HG03025 (cell line): ENCODE data around the gene TMSB4X.

Source experiments
- ATAC-seq: cut with Tn5 transposase; IDR thresholded peaks from one replicate; pipeline ENCODE4 v1.9.1; 2021; ENCODE audit warnings: mild to moderate bottlenecking, moderate library complexity; ENCODE audit not compliant: unreplicated experiment, low FRiP score

Gene TMSB4X

DNA sequence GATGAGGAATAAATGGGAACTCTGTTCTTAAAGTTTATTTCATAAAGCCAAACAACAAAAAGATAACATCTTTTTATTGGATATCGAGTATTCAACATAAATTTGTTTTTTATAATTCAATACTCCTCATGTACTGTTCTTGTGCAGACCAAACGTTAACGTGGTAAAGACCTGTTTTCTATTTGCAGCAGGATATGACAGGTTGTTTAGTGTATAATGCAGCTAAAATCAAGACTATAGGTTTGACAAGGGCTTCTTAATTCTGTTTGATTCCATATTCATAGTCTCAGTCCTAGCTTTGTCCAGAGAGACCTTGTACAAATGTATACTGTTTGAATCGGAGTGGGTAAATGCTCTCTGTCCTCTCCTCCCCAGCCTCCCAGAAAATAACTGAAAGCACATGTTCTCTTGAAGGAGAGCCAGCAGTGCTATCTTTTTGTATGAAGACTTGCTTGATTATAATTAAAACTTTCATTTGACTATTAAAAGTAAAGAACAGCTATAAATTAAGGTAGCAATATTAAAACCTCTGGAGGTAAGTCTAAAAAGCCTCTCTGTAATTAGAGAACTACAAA is 17.7 kb downstream of the TMSB4X start:
- ATAC-seq: no peak

DNA sequence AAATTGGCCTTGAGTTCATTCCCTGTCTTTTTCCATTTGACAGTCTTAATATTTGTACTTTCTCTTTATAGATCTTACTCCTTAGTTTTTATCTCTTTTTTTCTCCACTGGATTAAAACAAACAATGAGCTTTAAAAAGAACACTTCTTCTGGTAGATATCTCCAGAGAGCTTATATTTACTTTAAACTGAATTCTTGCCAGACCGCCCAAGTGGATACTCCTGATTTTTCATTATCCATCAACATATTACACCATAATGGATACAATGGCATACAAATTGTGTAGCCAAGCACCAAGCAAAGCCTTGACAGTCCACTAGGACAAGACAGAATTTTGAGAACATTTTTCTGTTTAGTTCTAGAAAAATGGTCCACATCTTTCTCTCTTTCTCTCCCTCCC is 18.9 kb downstream of the TMSB4X start:
- no peak for ATAC-seq

DNA sequence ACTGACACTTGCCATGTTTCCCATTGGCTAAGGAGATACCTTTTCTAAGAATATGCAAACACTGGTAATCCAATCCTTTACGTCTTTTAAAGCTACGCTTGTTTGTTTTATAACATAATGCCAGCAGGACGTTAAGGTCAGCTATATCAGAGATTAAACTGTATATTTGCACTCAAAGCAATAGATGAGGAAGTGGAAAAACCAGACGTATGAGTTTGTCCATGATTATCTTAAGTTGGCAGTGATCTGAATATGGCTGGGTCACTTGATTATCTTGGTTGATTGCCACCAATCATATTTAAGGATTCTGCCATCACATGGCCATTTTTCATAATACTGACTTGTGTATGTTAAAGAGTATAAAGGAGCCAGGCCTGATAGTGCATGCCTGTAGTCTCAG is 19.4 kb downstream of the TMSB4X start:
- ATAC-seq: no peak

DNA sequence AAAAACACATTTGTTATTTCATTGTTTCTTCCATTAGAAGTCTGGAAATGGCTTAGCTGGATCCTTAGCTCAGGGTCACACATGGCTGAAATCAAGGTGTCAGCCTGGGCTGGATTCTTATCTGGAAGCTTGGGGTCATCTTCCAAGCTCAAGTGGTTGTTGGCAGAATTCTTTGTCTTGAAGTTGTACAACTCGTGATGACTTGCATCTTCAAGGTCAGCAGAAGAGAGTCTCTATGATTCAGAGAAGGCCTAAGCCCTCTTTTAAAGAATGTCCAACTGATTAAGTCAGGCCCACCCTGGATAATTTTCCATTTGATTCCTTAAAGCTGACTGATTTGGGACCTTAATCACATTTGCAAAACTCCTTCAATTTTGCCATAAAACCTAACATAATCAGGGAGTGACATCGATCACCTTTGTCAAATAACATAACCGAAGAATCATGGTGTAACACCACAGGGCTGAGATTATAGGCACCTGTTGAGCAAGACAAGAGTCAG is 22.1 kb downstream of the TMSB4X start:
- no peak for ATAC-seq

DNA sequence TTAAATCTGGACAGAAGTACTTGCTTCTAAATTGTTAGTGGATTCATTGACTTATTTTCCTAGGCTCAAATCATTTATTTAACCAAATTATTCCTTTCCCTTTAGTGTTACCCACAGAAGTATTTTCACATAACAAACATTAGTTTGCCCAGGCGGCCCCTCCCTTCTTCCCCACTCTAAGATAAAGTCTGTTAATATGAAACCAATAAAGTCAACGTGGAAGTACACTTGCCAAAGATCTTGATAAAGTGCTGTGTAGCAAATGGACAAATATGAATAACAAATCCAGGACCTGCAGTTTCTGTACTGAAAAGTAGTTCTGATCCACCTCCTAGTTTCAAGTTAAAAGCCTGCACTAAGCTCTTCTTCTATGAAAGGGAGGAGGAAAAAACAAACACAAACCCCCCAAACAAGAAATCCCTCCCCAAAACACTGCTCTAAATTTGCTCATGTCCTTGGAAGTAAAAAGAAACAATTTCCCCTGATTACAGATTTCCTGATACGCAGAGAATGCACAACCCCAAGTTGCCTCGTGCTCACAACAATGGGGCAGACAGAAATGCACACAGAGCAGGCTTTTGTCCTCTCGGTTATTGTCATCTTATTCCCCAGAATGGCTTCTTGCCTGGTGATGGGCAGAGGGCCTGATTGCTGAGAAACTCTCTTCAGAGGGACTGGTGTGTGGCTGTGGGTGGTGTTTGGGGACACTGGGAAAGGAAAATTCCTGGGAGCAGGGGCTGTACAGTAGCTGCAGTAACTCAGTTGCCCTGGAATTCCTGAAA is 23.2 kb downstream of the TMSB4X start:
- no peak for ATAC-seq

DNA sequence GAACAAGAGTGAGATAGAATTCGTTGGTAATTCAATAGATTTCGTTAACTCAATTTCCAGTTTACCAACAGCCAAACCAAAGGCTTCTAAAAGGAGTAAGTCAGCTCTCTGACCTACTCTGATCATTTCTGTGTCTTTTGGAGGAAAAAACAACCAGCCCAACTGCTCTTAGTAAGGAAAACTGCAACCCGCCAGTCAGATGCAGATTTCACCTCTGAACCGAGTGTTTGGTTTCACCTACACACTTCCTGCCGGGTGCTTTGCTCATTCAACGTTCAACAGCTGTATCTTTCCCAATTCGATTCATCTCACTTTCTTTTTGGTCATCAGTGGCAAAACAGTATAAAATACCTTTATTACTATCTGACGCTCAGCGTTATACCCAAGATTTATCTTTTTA is 24.5 kb downstream of the TMSB4X start:
- peak; percentile 45 for ATAC-seq

DNA sequence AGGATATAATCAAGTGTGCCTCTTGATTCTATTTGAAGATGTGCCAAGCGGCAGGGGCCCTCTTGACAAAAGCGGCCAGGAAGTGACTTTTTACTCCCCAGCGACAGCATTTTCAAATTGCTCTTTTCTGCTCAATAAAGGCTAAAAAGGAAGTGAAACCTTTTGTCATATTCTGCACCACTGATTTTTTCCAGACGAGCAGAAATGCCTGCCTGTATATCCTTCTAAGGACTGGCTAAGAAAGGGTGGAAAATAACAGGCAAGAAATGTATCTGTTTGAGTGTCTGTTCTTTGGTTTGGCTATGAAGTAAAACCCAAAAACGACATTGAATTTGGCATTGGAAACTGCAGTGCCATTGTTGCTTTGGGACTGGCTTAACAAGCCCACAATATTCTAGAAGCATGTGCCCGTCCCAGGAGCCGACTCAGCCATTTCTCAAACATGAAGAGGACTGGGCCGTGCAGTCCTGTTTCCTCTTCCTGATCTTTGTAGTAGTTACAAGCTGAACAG is 25.4 kb downstream of the TMSB4X start:
- peak; percentile 37 for ATAC-seq

DNA sequence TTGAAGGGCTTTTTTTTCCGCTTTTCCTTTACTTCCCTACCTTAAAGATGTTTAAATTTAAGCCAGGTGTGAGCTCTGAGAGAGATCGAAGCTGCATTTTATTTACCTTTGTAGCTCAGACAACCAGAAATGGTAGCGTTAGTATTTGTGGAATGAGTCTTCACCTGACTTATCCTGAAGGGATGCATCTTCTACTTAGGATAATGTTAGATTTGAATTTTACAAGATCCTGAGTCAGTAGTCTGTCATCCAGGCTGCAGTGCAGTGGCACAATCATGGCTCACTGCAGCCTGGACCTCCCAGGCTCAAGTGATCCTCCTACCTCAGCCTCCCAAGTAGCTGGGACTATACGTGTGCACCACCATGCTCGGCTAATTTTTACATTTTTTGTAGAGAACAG is 26.2 kb downstream of the TMSB4X start:
- ATAC-seq: no peak

DNA sequence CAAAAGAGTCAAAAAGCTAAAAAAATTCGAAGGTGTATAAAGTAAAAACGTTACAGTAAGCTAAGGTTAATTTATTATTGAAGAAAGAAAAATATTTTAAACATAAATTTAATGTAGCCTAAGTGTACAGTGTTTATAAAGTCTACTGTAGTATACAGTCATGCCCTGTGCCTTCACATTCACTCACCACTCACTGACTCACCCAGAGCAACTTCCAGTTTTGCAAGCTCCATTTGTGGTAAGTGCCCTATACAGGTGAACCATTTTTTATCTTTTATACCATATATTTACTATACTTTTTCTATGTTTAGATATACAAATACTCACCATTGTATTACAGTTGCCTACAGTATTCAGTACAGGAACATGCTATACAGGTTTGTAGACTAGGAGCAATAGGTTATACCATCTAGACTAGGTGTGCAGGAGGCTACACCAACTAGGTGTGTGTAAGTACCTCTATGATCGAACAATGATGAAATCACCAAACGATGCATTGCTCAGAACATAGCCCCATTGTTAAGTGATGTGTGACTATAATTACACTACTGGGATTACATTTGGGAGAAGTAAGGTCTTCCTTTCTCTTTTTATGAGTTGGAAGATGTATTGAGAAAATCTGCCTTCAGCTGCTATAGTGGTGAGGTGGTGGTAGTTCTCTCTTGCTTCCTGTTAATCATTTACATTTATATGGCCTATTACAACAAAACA is 27.2 kb downstream of the TMSB4X start:
- ATAC-seq: no peak

DNA sequence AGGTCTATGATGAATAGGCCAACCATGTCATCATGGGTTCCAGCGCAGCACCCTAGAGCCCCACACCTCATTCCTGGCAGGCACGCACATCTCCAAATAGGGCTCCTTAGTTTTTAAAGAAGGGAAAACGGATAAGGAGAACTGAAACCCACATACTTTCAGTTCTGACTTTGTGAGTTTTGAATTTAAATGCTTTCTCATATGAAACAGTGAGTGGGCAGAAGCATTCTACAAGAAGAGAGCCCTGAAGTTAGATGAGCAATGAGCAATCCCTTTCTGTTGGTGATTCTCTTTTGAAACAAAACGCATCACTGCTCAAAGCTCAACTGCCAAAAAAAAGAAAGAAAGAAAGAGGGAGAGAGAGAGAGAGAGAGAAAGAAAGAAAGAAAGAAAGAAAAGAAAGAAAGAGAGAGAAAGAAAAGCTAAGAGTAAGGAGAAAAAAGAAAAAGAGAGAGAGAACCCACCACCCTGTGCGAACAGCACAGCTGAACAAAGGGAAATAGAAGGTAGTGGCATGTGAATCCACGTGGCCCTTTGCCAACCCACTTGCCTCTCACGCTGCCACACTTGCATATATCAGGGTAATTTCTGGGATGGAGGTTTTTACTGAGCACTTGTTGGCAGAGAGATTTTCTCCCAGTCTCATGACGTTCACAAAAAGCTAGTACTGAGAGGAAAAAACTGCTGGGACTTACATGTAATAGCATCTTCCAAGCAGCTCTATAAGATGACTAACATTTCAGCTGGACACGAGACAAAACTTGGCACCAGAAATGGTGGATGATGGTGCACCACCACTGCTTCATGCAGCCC is 31.0 kb downstream of the TMSB4X start:
- ATAC-seq: peak; percentile 51

DNA sequence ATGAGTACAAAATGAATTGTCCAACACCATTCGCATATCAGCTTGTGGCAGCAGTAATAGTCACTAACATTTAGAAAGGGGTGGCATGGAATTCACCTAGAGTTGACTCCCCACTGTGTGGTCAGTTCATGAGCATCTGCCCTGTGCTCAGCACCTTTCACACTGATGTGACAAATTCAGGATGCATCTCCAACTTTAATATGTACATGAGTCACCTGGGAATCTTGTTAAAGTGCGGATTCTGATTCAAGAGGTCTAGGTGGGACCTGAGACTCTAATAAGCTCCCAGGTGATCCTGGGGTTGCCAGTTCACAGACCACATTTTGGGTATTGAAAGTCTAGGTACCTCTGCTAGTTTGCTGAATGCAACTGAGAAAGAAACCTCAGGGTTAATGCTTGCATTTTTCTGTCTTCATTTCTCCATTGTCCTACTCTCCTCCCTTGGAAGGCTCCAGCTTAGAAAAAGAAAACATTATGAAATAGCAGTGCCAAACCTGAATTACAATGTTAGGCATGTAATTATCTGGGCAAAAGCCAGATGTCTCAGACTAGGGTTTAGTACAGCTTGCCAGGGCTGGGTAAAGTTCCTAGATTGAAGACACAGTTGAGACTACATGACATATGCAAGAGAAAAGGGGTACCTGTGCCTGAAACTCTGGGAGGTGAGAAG is 32.7 kb downstream of the TMSB4X start:
- no peak for ATAC-seq

DNA sequence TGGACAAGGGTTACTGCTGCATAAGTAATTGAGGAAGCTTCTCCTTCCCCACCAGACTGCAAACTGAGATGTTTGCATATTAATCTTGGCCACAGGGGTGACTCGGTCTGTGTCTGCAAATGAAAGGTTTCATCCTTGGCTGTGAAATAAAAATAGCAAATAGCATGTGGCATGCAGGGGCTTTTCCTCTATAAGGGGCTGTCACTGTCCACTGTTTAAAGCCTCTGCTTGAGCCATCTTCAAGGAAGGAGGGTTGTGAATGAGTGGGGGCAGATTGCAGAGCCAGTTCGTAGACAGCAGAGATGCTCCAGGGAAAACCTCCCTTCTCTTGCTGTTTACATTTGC is 33.3 kb downstream of the TMSB4X start:
- ATAC-seq: no peak

DNA sequence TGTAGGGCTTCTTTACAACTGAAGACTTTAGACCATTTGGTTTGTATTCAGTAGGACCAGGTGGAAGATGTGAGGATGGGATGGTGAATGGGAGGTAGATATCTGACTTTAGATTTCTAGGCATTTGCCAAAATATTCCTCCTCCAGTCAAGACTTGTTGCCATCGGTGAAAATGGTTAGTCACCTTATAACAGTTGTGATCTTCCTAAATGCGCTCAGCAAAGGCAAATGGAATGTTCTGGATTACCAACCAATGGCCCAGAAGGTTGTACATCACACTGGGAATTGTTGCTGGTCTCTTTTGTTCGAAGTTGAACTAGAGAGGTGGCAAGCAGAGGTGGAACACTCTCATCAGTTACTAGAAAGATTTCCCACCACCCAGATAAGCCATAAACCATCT is 33.9 kb downstream of the TMSB4X start:
- ATAC-seq: no peak

DNA sequence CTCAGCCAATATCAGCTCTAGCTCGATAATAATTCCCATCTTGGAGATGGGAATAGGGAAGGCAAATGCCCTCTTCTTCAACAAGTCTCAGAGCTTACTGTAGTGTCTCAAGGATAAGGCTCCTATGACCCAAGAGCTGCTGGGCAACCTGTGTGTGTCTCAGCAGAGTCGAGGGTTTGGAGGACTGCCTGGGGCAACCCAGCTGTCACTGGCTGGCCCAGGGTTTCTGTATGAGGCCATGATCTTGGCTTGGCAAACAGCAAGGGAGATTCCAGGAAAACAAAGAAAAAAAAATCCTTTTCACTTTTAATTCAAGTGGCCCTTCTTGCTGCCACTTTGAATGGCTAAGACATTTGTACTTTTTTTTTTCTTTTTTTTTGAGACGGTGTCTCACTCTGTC is 34.4 kb downstream of the TMSB4X start:
- no peak for ATAC-seq

DNA sequence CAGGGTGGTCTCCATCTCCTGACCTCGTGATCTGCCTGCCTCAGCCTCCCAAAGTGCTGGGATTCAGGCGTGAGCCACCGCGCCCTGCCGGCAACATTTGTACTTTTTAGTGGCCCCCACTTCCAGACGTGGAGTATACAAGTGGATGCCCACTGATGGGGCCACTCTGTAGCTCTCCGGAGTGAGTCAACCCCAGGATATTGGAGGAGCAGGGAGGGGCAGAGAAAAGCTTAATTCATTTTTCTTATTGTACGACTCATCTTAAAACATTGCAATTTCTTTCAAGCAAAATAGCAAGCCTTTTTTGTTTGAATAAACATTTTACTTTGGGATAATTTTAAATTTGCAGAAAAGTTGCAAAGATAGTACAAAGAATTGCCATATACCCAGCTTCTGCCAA is 34.9 kb downstream of the TMSB4X start:
- ATAC-seq: no peak

DNA sequence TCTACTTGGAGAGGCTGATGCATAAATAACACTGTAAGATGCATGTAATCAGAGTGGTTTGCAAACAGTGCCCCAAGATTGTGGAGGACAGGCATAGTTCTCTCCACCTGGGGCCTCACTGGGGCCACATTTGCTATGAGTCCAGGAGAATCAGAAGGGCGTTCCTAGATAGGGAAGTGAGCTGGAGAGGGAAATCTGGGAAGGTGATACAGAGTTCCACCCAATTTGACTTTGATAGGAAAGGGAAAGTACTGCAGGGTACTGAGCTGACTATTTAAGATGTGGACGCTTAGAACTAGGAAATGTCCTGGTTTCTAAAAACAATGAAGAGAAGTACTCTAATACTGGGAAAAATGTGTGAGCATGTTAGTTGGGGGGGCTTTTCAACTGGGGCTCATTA is 35.6 kb downstream of the TMSB4X start:
- no peak for ATAC-seq

DNA sequence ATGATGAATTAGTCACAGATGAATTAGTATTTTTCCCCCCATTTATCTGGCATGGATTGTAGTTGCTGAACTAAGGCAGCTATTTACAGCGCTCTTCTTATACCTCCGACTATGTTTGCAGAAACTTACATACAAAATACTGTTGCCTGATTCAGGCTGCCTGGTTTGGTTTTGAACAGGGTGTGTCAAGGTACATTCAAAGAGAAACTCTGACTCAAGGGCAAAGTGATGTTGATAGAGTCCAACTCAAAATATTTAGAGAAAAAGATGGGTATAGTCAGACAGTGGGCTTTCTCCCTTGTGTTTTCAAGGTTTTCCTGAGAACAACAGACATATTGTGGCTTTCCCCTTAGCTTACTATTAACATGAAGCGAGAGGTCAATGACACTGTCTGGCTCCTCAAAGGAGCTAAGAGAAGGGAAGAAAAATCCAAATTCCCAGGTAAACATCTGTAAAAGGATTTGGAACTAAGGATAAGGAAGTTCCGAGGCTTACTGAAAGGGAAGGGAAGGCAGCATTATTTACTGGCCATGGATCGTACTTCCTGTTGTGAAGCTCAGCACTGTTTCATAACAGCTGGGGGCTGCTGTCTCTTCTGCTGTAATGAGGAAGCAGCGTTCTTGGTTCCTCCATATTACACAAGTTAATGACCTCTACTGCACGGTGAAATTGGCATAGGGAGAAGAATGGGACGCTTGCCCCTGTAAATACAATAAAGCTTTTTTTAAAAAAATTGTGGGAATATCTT is 38.6 kb downstream of the TMSB4X start:
- ATAC-seq: peak; percentile 91

DNA sequence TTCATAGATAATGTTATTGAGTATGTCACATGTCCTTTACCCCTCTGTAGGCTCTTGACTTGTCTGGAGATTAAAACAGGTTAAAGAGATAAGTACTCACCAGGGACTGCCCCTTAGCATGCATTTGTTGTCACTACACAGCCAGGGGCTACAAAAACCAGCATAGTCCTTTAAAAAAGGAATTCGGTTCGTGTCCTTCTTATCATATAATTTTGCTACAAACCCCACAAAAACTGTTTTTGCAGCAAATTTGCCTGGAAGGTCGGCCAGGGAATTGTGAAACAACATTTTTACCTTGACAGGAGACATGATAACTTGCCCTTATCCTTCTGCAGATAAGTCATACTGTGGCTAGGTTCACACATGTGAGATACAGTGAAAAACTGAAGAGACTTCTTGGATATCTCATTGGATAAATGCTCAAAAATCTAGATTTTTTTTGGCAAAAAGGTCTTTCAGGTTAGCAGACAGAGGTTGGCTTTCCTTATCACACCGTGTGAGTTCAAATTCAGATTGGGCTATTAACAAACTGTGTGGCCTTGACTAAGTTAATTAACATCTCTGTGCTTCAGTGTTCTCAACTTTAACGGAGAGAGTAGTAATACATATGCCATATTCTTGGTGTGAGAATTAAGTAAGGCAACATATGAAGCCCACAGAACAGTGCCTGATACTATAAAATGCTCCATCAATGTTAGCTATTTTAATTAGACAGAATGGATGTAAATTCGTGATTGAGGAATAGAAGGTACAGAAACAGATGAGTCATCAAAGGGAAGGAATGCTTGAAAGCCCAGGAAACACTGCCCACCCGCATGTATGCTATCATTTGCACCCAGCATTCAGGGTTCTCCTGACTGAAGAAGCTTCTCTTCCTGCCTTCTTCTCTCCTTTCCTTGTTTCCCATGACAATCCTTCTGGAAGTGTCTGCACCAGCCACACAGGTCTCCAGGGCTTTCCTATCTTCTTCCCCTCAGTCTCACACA is 39.5 kb downstream of the TMSB4X start:
- peak; percentile 27 for ATAC-seq
